Liver (tissue), 3 donors: ENCODE results near the gene NRG3.

Experiments
- ATF3 ChIP-seq: IDR thresholded peaks from 2 replicates; pipeline ENCODE4 v1.6.1; 2016; ENCODE audit warnings: antibody characterized with exemption
- CTCF ChIP-seq: fragments of 150-350 bp; IDR thresholded peaks from 2 replicates; pipeline ENCODE4 v1.5.1; 2017; ENCODE audit warnings: improper control_type of control experiment, low read depth, low read length; ENCODE audit not compliant: missing input control
- EGR1 ChIP-seq, 2 donors: IDR thresholded peaks; 2 replicates each; pipeline ENCODE4 v1.6.1; 2016 to 2018; ENCODE audit warnings: antibody characterized with exemption in 2 of 2, low read depth in 2 of 2
- GABPA ChIP-seq, 2 donors: IDR thresholded peaks in 1 of 2; conservative IDR thresholded peaks in 1 of 2; 2 replicates each; pipeline ENCODE4 v1.6.1; 2016; ENCODE audit warnings: antibody characterized with exemption in 2 of 2, mild to moderate bottlenecking in 1 of 2, moderate library complexity in 1 of 2
- JUND ChIP-seq, 2 donors: IDR thresholded peaks; 2 replicates each; pipeline ENCODE4 v1.6.1; 2016; ENCODE audit warnings: antibody characterized with exemption in 2 of 2
- NR2F2 ChIP-seq: IDR thresholded peaks from 2 replicates; pipeline ENCODE4 v1.6.1; 2016; ENCODE audit warnings: antibody characterized with exemption
- RAD21 ChIP-seq, 2 donors: IDR thresholded peaks; 2 replicates each; pipeline ENCODE4 v1.6.1; 2016; ENCODE audit warnings: antibody characterized with exemption in 2 of 2, mild to moderate bottlenecking in 2 of 2
- SP1 ChIP-seq: IDR thresholded peaks from 2 replicates; pipeline ENCODE4 v1.6.1; 2018; ENCODE audit warnings: antibody characterized with exemption, mild to moderate bottlenecking
- YY1 ChIP-seq: IDR thresholded peaks from 2 replicates; pipeline ENCODE4 v1.6.1; 2016; ENCODE audit warnings: antibody characterized with exemption, mild to moderate bottlenecking
- ZBTB33 ChIP-seq: IDR thresholded peaks from 2 replicates; pipeline ENCODE4 v1.6.1; 2016; ENCODE audit warnings: antibody characterized with exemption
- donor health status: healthy.
- donor health status: healthy.

- TF ChIP-seq CTCF (no peak), RAD21 (IDR thresholded peaks at IDR 0.05) (no peak), SP1 (no peak), EGR1 (IDR thresholded peaks at IDR 0.05; ENCODE audit: low read depth in 2 of 2) (no peak), NR2F2 (no peak), ZBTB33 (no peak), YY1 (no peak), JUND (IDR thresholded peaks at IDR 0.05) (no peak), ATF3 (no peak), GABPA (IDR thresholded peaks at IDR 0.05 in 1 of 2, conservative IDR thresholded peaks at IDR 0.05 in 1 of 2) (no peak)
These were observed 106.7 kb downstream of the NRG3 start for GRCh38 chr10:81981724-81982123.
